Endothelial cell of umbilical vein (primary cell): ENCODE results near the gene SMIM14. TPM values are rescaled to one million over a fixed set of nuclear protein-coding genes. Genes with fewer than 3 reads are reported as not detected.
"Not testable (repeated sequence)": the region's sequence is repeated elsewhere in the genome, so short reads cannot be mapped to it uniquely, and the experiment has no call there.

Experiments used
- BruUV-seq: library from RNA; stranded (reverse); fragments of 400-500 nt; replicated peaks from 2 replicates; lab custom pipeline; 2021; lab: Mats Ljungman, UMichigan
- CTCF ChIA-PET: fragments of 300-600, 350-600 bp; sonication (Branson Sonifier 250); formaldehyde crosslinking; loops from one replicate; lab custom pipeline; 2021; ENCODE audit warnings: antibody characterized with exemption, inconsistent platforms; lab: Charles Lee
- POLR2A ChIA-PET: fragments of 300-600, 350-600 bp; sonication (Branson Sonifier 250); formaldehyde crosslinking; loops from one replicate; lab custom pipeline; 2021; ENCODE audit warnings: antibody characterized with exemption, inconsistent platforms; lab: Charles Lee
- DNase-seq: peaks from one replicate; pipeline ENCODE4 v3.0.0-alpha.2; 2011; ENCODE audit warnings: low read depth, low spot score
- FAIRE-seq: peaks from 2 replicates; lab custom pipeline; 2011; peaks lifted over from hg19 to GRCh38; lab: Jason Lieb, UNC
- H2AFZ ChIP-seq: 2 replicates; pipeline ENCODE4 v1.6.0; 2012; ENCODE audit warnings: low read depth, low read length, control low read depth, inconsistent platforms
- H3K27ac ChIP-seq: 2 replicates; pipeline ENCODE4 v1.5.1; 2011; ENCODE audit warnings: low read depth, mild to moderate bottlenecking, control low read depth, low read length, moderate library complexity; ENCODE audit not compliant: insufficient read depth
- H3K27me3 ChIP-seq, 2 experiments: 2 replicates each; pipeline versions ENCODE4 v1.6.0 to v1.6.1; 2011; ENCODE audit warnings: low read length in 2 of 2, mixed read lengths in 1 of 2; ENCODE audit not compliant: control insufficient read depth in 2 of 2, insufficient read depth in 2 of 2
- H3K36me3 ChIP-seq, 2 experiments: 2 replicates in 1 of 2; 3 replicates in 1 of 2; pipeline ENCODE4 v1.5.1; 2011; ENCODE audit warnings: low read length in 2 of 2, mild to moderate bottlenecking in 1 of 2, moderate library complexity in 1 of 2; ENCODE audit not compliant: control insufficient read depth in 2 of 2, insufficient read depth in 2 of 2; ENCODE audit errors: extremely low read depth in 1 of 2
- H3K4me1 ChIP-seq: 3 replicates; pipeline ENCODE4 v1.5.1; 2011; ENCODE audit warnings: mild to moderate bottlenecking, low read length; ENCODE audit not compliant: control insufficient read depth, insufficient read depth; ENCODE audit errors: extremely low read depth
- H3K4me2 ChIP-seq: 2 replicates; pipeline ENCODE4 v1.6.1; 2011; ENCODE audit warnings: low read length, control low read depth, mixed read lengths; ENCODE audit not compliant: insufficient read depth
- H3K4me3 ChIP-seq, 3 experiments: fragments of 200-600 bp in 1 of 3; sonication (generic), shearing (Covaris generic) in 1 of 3; replicated peaks in 1 of 3; 2 replicates each; pipeline ENCODE4 v1.5.1; 2011 to 2016; ENCODE audit warnings: control low read depth in 3 of 3, low read length in 3 of 3, mild to moderate bottlenecking in 2 of 3, inconsistent platforms in 1 of 3, low read depth in 1 of 3, moderate library complexity in 1 of 3; ENCODE audit not compliant: insufficient read depth in 1 of 3
- H3K79me2 ChIP-seq: 2 replicates; pipeline ENCODE4 v1.6.0; 2012; ENCODE audit warnings: low read length, inconsistent platforms; ENCODE audit not compliant: control insufficient read depth, insufficient read depth
- H3K9ac ChIP-seq: replicated peaks from 2 replicates; pipeline ENCODE3; 2011; ENCODE audit warnings: low read length, control low read depth; ENCODE audit not compliant: insufficient read depth; ENCODE audit errors: extremely low read depth
- H3K9me1 ChIP-seq: replicated peaks from 3 replicates; pipeline ENCODE4 v1.6.0; 2011; ENCODE audit warnings: mild to moderate bottlenecking, low read length; ENCODE audit not compliant: control insufficient read depth, insufficient read depth; ENCODE audit errors: extremely low read depth
- H3K9me3 ChIP-seq: replicated peaks from 2 replicates; pipeline ENCODE4 v1.5.1; 2012; ENCODE audit warnings: low read length, inconsistent platforms; ENCODE audit not compliant: control insufficient read depth, insufficient read depth
- H4K20me1 ChIP-seq: replicated peaks from 2 replicates; pipeline ENCODE3; 2011; ENCODE audit warnings: mild to moderate bottlenecking, low read length; ENCODE audit not compliant: control insufficient read depth, insufficient read depth; ENCODE audit errors: extremely low read depth
- FOS ChIP-seq: IDR thresholded peaks from 2 replicates; pipeline ENCODE4 v1.6.1; 2011; ENCODE audit warnings: mild to moderate bottlenecking, low read length, moderate library complexity, borderline replicate concordance; ENCODE audit not compliant: insufficient read depth
- MYC ChIP-seq: IDR thresholded peaks from one replicate; pipeline ENCODE4 v1.6.1; 2011; ENCODE audit warnings: mild to moderate bottlenecking, low read depth, low read length
- POLR2A ChIP-seq: IDR thresholded peaks from 2 replicates; pipeline ENCODE4 v1.6.1; 2012; ENCODE audit warnings: low read depth, mild to moderate bottlenecking, control low read depth, low read length
- POLR2AphosphoS5 ChIP-seq: IDR thresholded peaks from 2 replicates; pipeline ENCODE4 v1.6.1; 2012; ENCODE audit warnings: low read depth, mild to moderate bottlenecking, control low read depth, low read length, moderate library complexity; ENCODE audit not compliant: insufficient read depth
- dilution Hi-C: fragments of 300-500 bp; cut with MboI; formaldehyde crosslinking; loops from one replicate; pipeline ENCODE4 v1.15.0; 2019; ENCODE audit warnings: low sequenced_read_pairs; ENCODE audit not compliant: extremely low pct_ligation_motif_present
- intact Hi-C: fragments of 100-400 bp; cut with micrococcal nuclease; formaldehyde crosslinking; loops from one replicate; pipeline ENCODE4 v1.10.0; 2022
- polyA plus RNA-seq, 4 experiments: library from polyadenylated mRNA; depleted of rRNA in 3 of 4; stranded (reverse) in 3 of 4; unstranded in 1 of 4; fragments of >200 nt; gene quantifications; 2 replicates each; pipeline versions ENCODE4 v1.2.1 to v1.2.3, GENCODE V29; 2011 to 2012; ENCODE audit warnings: missing spikeins in 1 of 4
- total RNA-seq: library from RNA; stranded (reverse); gene quantifications from 2 replicates; pipeline ENCODE4 v1.2.3, GENCODE V29; 2021
- TF ChIP-seq, protein P1 (sequence below): IDR thresholded peaks from 2 replicates; pipeline ENCODE4 v1.6.1; 2011; ENCODE audit not compliant: insufficient read depth, insufficient read length

SMIM14 gene
- total and polyA plus RNA-seq, 2 donors (not counting 3 experiments of a cell fraction or from before 2014, with no cell fraction given) = 12.3 to 15.4 TPM

DNA sequence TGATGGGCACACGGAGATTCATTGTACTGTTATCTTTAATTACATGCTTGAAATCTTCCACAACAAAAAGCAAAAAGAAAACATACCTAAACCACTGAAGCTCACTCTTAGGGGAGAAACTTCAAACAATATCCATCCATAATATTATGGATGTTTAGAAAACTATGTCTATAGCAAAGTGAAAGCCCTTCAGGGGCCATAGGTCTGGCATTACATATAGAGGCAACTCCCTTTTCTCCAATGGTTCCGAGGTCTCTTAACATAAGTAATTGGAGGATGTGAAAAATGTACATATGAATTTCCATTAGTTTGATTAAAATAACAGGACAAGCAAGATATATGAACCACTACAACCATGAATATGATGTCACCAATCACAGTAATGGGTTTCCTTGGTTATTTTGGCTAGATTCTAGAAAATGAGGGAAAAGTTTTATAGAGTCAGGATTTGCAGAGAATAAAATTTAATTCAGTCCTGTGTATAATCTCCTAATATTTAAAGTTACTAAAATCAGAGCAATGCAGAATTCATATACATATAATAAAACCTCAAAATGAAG is 122.2 kb downstream of the SMIM14 start:
- H2AFZ ChIP-seq = no peak overlapping the region
- no peak overlapping the region for H3K9ac ChIP-seq
- FAIRE-seq (no peak), DNase-seq (no peak)
- dilution Hi-C loops (no loop called here), intact Hi-C loops (no loop called here)
- TF ChIP-seq, protein P1, sequence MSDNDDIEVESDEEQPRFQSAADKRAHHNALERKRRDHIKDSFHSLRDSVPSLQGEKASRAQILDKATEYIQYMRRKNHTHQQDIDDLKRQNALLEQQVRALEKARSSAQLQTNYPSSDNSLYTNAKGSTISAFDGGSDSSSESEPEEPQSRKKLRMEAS = no peak
- TF ChIP-seq FOS (no peak), MYC (no peak), POLR2AphosphoS5 (no peak), POLR2A (no peak)
- BruUV-seq = no TSS peak
- peaks cover 2 to 5% of the 10 kb centered on the region in 2 experiments for H3K36me3 ChIP-seq
- H3K4me3 ChIP-seq = no peak overlapping the region
- no peaks in the 10 kb centered on the region for H3K27me3 ChIP-seq
- H4K20me1 ChIP-seq = no peaks in the 10 kb centered on the region
- POLR2A ChIA-PET = no interaction called here
- no peak overlapping the region for H3K4me2 ChIP-seq
- H3K27ac ChIP-seq = no peak overlapping the region
- peaks cover 22% of the 10 kb centered on the region for H3K79me2 ChIP-seq
- CTCF ChIA-PET = no interaction called here
- no peaks in the 10 kb centered on the region for H3K9me3 ChIP-seq
- H3K9me1 ChIP-seq = no peaks in the 10 kb centered on the region
- peaks cover 3% of the 10 kb centered on the region for H3K4me1 ChIP-seq

DNA sequence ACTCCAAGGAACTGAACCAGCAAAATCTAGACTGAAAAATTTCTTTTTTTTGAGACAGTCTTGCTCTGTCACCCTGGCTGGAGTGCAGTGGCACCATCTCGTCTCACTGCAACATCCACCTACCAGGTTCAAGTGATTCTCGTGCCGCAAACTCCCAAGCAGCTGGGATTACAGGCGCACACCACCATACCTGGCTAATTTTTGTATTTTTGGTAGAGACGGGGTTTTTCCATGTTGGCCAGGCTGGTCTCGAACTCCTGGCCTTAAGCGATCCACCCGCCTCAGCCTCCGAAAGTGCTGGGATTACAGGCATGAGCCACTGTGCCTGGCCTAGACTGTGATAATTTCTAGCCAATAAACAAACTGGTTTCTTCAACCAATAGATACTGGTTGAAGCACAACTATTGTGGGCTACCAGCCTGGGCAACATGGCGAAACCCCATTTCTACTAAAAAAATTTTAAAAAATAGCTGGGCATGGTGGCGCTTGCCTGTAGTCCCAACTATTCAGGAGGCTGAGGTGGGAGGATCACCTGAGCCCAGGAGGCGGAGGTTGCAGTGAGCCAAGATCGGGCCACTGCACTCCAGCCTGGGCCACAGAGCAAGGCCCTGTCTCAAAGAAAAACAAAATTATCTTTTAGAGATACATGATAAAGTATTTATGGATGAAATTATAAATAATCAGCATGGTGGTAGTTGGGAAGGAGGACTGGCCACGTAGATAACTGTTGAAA is 122.8 kb downstream of the SMIM14 start:
- H3K27me3 ChIP-seq, H3K36me3 ChIP-seq, intact Hi-C loops, H3K9me3 ChIP-seq, dilution Hi-C loops, H3K4me3 ChIP-seq, CTCF ChIA-PET, POLR2A ChIA-PET, FAIRE-seq, H3K4me2 ChIP-seq, DNase-seq, H3K27ac ChIP-seq, H4K20me1 ChIP-seq, H2AFZ ChIP-seq, H3K4me1 ChIP-seq, H3K9me1 ChIP-seq, H3K9ac ChIP-seq, BruUV-seq: not testable (repeated sequence)
- H3K79me2 ChIP-seq = peaks cover 17% of the 10 kb centered on the region
